HCT116 (cell line): Measurements from ENCODE around the gene HMX1. TPM values are rescaled to one million over a fixed set of nuclear protein-coding genes. Genes with fewer than 3 reads are reported as not detected.

Experiments used
- ATAC-seq: fragments of 200-7000 bp; cut with Tn5 transposase; 2 replicates; pipeline ENCODE4 v1.9.1; 2020; ENCODE audit warnings: mild to moderate bottlenecking, moderate library complexity
- BruUV-seq: library from RNA; stranded (reverse); fragments of 400-500 nt; replicated peaks from 2 replicates; lab custom pipeline; 2021; lab: Mats Ljungman, UMichigan
- CTCF ChIA-PET: fragments of 300-600 bp; sonication (Branson Sonifier 250); formaldehyde crosslinking; loops from one replicate; lab custom pipeline; 2021; ENCODE audit warnings: antibody characterized with exemption; lab: Charles Lee
- POLR2A ChIA-PET: fragments of 300-600, 350-600 bp; sonication (Branson Sonifier 250); formaldehyde crosslinking; loops from one replicate; lab custom pipeline; 2021; ENCODE audit warnings: antibody characterized with exemption; lab: Charles Lee
- RAD21 ChIA-PET, 2 experiments: fragments of 300-600 bp; sonication (Branson Sonifier 250); formaldehyde crosslinking; loops; one replicate each; lab custom pipeline; 2023; ENCODE audit warnings: low total read pairs in 2 of 2; ENCODE audit not compliant: uncharacterized antibody in 2 of 2, unreplicated experiment in 2 of 2, low non-redundant PET in 1 of 2; lab: Charles Lee
- DNase-seq: peaks from one replicate; pipeline ENCODE4 v3.0.0-alpha.2; 2010; ENCODE audit warnings: low read depth, low spot score
- H2AFZ ChIP-seq: fragments of 200-600 bp; shearing (Covaris generic), sonication (generic); 2 replicates; pipeline ENCODE4 v1.6.1; 2017; ENCODE audit warnings: low read depth, mixed run types, mixed read lengths, antibody characterized with exemption, low read length; ENCODE audit not compliant: poor library complexity, severe bottlenecking
- H3K27ac ChIP-seq: 2 replicates; pipeline ENCODE4 v1.5.1; 2012; ENCODE audit warnings: low read depth, low read length
- H3K27me3 ChIP-seq: fragments of 200-600 bp; sonication (generic); 2 replicates; pipeline ENCODE4 v1.6.1; 2016; ENCODE audit warnings: mixed run types, low read length, mixed read lengths; ENCODE audit not compliant: insufficient read depth
- H3K36me3 ChIP-seq, 2 experiments: fragments of 200-500 bp in 1 of 2; fragments of 200-600 bp in 1 of 2; sonication (Bioruptor generic) in 1 of 2; sonication (generic) in 1 of 2; 2 replicates each; pipeline versions ENCODE4 v1.5.1 to v1.6.1; 2014 to 2016; ENCODE audit warnings: low read length in 2 of 2, inconsistent platforms in 1 of 2, mixed read lengths in 1 of 2, mixed run types in 1 of 2; ENCODE audit not compliant: insufficient read depth in 2 of 2, control insufficient read depth in 1 of 2
- H3K4me1 ChIP-seq, 2 experiments: fragments of 200-600 bp in 1 of 2; sonication (generic) in 1 of 2; 2 replicates each; pipeline versions ENCODE4 v1.5.1 to v1.6.1; 2012 to 2017; ENCODE audit warnings: low read length in 2 of 2, inconsistent platforms in 1 of 2, mild to moderate bottlenecking in 1 of 2, mixed read lengths in 1 of 2, mixed run types in 1 of 2, moderate library complexity in 1 of 2; ENCODE audit not compliant: insufficient read depth in 2 of 2, control insufficient read depth in 1 of 2
- H3K4me2 ChIP-seq: fragments of 200-600 bp; sonication (generic); 2 replicates; pipeline ENCODE4 v1.6.1; 2017; ENCODE audit warnings: mixed run types, low read length, mixed read lengths
- H3K4me3 ChIP-seq, 2 experiments: fragments of 200-600 bp in 1 of 2; sonication (generic) in 1 of 2; replicated peaks in 1 of 2; 2 replicates each; pipeline ENCODE4 v1.5.1; 2011 to 2016; ENCODE audit warnings: low read length in 2 of 2, control low read depth in 1 of 2, low read depth in 1 of 2, mild to moderate bottlenecking in 1 of 2, mixed read lengths in 1 of 2, mixed run types in 1 of 2
- H3K79me2 ChIP-seq: fragments of 200-600 bp; sonication (generic); 2 replicates; pipeline ENCODE4 v1.6.1; 2017; ENCODE audit warnings: mild to moderate bottlenecking, mixed run types, low read length, moderate library complexity, mixed read lengths; ENCODE audit not compliant: insufficient read depth
- H3K9ac ChIP-seq: fragments of 200-600 bp; sonication (generic); 2 replicates; pipeline ENCODE4 v1.6.1; 2016; ENCODE audit warnings: low read length, mixed read lengths
- H3K9me2 ChIP-seq: fragments of 200-600 bp; sonication (generic), shearing (Covaris generic); 2 replicates; pipeline ENCODE4 v1.6.1; 2017; ENCODE audit warnings: mixed run types, mild to moderate bottlenecking, moderate library complexity; ENCODE audit not compliant: insufficient read depth
- H3K9me3 ChIP-seq, 2 experiments: fragments of 200-500 bp in 1 of 2; fragments of 200-600 bp in 1 of 2; sonication (Bioruptor generic) in 1 of 2; sonication (generic) in 1 of 2; 2 replicates each; pipeline ENCODE4 v1.6.1; 2014 to 2017; ENCODE audit warnings: low read length in 2 of 2, mixed read lengths in 2 of 2, inconsistent platforms in 1 of 2, low read depth in 1 of 2, mild to moderate bottlenecking in 1 of 2, mixed run types in 1 of 2, moderate library complexity in 1 of 2; ENCODE audit not compliant: control insufficient read depth in 1 of 2, insufficient read depth in 1 of 2
- H4K20me1 ChIP-seq: fragments of 200-600 bp; sonication (generic), shearing (Covaris generic); 2 replicates; pipeline ENCODE4 v1.6.1; 2017; ENCODE audit warnings: mixed run types, mild to moderate bottlenecking, moderate library complexity; ENCODE audit not compliant: insufficient read depth
- CEBPB ChIP-seq: IDR thresholded peaks from 2 replicates; pipeline ENCODE4 v1.6.1; 2012; ENCODE audit warnings: low read depth
- CTCF ChIP-seq, 3 experiments: fragments of 200-600 bp in 1 of 3; sonication (generic) in 1 of 3; IDR thresholded peaks in 2 of 3; conservative IDR thresholded peaks in 1 of 3; 2 replicates each; pipeline ENCODE4 v1.5.1; 2012 to 2017; ENCODE audit warnings: low read depth in 2 of 3, low read length in 2 of 3, antibody characterized with exemption in 1 of 3, borderline replicate concordance in 1 of 3, control low read depth in 1 of 3, mild to moderate bottlenecking in 1 of 3, mixed read lengths in 1 of 3, mixed run types in 1 of 3, moderate library complexity in 1 of 3; ENCODE audit not compliant: insufficient read depth in 1 of 3
- JUND ChIP-seq: IDR thresholded peaks from 2 replicates; pipeline ENCODE4 v1.6.1; 2012
- POLR2AphosphoS5 ChIP-seq: IDR thresholded peaks from 2 replicates; pipeline ENCODE4 v1.6.1; 2011; ENCODE audit warnings: mild to moderate bottlenecking, low read depth, low read length, moderate library complexity
- REST ChIP-seq: IDR thresholded peaks from 2 replicates; pipeline ENCODE4 v1.6.1; 2012; ENCODE audit warnings: low read depth
- SIN3A ChIP-seq: IDR thresholded peaks from 2 replicates; pipeline ENCODE4 v1.6.1; 2012; ENCODE audit warnings: low read depth
- SP1 ChIP-seq: IDR thresholded peaks from 2 replicates; pipeline ENCODE4 v1.6.1; 2012; ENCODE audit warnings: low read depth
- TCF7L2 ChIP-seq: IDR thresholded peaks from 2 replicates; pipeline ENCODE4 v1.7.0; 2011; ENCODE audit warnings: borderline replicate concordance, inconsistent platforms; ENCODE audit not compliant: insufficient read depth, insufficient read length; ENCODE audit errors: extremely low read depth
- intact Hi-C: fragments of 100-400 bp; cut with micrococcal nuclease; formaldehyde crosslinking; loops from 2 replicates; pipeline ENCODE4 v1.10.0; 2022
- total RNA-seq: library from RNA; stranded (reverse); gene quantifications from one replicate; pipeline ENCODE4 v1.2.1, GENCODE V29; 2021; ENCODE audit not compliant: unreplicated experiment

HMX1 gene
- total RNA-seq, 1 experiment from 2014 or later, result 0.39 TPM

- Histone ChIP-seq H3K4me3 (no peak overlapping the region), H3K4me2 (no peak overlapping the region), H3K9me2 (no peaks in the 10 kb centered on the region), H3K27me3 (no peaks in the 10 kb centered on the region), H4K20me1 (no peaks in the 10 kb centered on the region), H3K4me1 (no peaks in the 10 kb centered on the region), H3K9me3 (no peaks in the 10 kb centered on the region), H3K9ac (no peak overlapping the region), H3K27ac (no peak overlapping the region), H3K79me2 (no peaks in the 10 kb centered on the region), H3K36me3 (no peaks in the 10 kb centered on the region), H2AFZ (no peak overlapping the region)
- ChIA-PET CTCF (no interaction called here), RAD21 (no interaction called here), POLR2A (no interaction called here)
- ATAC-seq (no peak), DNase-seq (no peak)
- TF ChIP-seq SIN3A (no peak), TCF7L2 (no peak), JUND (no peak), CTCF (IDR thresholded peaks at IDR 0.05 in 2 of 3, conservative IDR thresholded peaks at IDR 0.05 in 1 of 3; ENCODE audit: borderline replicate concordance in 1 of 3, insufficient read depth in 1 of 3, low read depth in 2 of 3, low read length in 2 of 3) (no peak), CEBPB (no peak), REST (no peak), POLR2AphosphoS5 (no peak), SP1 (no peak)
- intact Hi-C loops, result no loop called here
- BruUV-seq, result no TSS peak
Observed at GRCh38 chr4:8835521-8836365, 35.9 kb downstream of the HMX1 start.
